MM.1S (cell line): ENCODE results near the gene DVL2.

ENCODE experiments used
- EZH2phosphoT487 ChIP-seq: fragments of 300-600 bp; sonication (generic); IDR thresholded peaks from 2 replicates; pipeline ENCODE4 v1.6.1; 2018; ENCODE audit warnings: antibody characterized with exemption, low read length
- TF ChIP-seq, protein P1 (sequence below): fragments of 300-600 bp; sonication (generic); IDR thresholded peaks from 2 replicates; pipeline ENCODE4 v1.5.1; 2016; ENCODE audit warnings: antibody characterized with exemption, low read length, mixed read lengths

DNA sequence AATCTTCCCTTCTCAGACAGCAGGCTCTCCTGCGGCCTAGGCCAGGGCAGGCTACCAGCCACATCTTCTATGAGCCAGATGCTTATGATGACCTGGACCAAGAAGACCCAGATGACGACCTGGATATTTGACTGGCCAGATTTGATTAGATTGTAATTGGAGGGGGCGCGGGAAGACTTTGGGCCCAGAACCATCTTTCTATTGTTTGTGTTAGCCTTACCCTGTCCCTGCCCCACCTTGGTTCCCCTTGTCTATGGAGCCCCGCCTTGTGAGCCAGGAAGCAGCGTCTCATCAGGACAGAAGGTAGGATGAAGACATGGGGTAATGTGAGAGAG lies 25.2 kb upstream of the DVL2 start:
- TF ChIP-seq, protein P1, sequence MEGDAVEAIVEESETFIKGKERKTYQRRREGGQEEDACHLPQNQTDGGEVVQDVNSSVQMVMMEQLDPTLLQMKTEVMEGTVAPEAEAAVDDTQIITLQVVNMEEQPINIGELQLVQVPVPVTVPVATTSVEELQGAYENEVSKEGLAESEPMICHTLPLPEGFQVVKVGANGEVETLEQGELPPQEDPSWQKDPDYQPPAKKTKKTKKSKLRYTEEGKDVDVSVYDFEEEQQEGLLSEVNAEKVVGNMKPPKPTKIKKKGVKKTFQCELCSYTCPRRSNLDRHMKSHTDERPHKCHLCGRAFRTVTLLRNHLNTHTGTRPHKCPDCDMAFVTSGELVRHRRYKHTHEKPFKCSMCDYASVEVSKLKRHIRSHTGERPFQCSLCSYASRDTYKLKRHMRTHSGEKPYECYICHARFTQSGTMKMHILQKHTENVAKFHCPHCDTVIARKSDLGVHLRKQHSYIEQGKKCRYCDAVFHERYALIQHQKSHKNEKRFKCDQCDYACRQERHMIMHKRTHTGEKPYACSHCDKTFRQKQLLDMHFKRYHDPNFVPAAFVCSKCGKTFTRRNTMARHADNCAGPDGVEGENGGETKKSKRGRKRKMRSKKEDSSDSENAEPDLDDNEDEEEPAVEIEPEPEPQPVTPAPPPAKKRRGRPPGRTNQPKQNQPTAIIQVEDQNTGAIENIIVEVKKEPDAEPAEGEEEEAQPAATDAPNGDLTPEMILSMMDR = no peak
- TF ChIP-seq EZH2phosphoT487 = no peak
